SIG-M5 treated with dmso at 0.1 percent for 504 hours (cell line): ENCODE results near the gene EGLN3.
"Not testable (repeated sequence)": the region's sequence is repeated elsewhere in the genome, so short reads cannot be mapped to it uniquely, and the experiment has no call there.

Source experiments
- DNase-seq: peaks from one replicate; lab custom pipeline; 2025; ENCODE audit not compliant: unreplicated experiment; lab: John Stamatoyannopoulos, UW

The EGLN3 gene

GRCh38 chr14:33938131-33938949 is 12.5 kb downstream of the EGLN3 start:
- no peak for DNase-seq

DNA sequence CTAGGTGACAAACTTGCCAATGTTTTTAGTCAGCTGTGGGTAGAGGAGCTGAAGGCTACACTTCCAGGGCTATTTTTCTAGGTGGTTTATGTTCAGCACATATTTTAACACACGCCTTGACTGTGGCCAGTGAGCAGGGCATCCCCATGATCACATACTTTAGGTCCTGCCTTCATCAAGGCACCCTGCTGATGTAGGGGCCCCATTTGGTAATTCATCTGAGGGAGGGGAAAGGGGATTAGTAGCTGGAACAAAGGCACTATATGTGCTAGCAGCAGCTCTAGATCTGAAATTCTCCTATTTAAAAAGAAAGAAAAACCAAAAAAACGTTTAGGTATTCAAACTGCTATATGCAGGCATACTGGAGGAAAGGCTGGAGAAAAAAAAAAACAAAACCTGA is 14.5 kb downstream of the EGLN3 start:
- no peak for DNase-seq

DNA sequence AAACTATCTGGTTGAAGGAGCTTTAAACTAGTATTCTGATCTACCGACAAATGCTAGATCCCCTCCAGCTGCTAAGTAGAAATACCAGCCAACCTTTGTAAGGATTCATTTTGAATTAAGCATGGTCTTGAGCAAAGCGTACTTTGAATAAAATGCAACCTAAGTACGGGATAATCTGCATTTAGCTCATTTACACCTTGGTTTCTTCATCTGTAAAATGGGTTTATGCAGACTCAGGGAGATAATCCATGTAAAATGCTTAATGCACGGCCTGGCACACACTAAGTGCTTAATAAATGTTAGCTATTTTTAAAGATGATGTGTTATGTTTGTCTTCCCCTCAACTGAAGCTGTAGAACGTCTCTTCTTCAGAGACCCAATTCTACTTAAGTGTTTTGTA is 15.9 kb downstream of the EGLN3 start:
- DNase-seq: no peak

GRCh38 chr14:33934043-33934750 is 16.7 kb downstream of the EGLN3 start:
- no peak for DNase-seq

DNA sequence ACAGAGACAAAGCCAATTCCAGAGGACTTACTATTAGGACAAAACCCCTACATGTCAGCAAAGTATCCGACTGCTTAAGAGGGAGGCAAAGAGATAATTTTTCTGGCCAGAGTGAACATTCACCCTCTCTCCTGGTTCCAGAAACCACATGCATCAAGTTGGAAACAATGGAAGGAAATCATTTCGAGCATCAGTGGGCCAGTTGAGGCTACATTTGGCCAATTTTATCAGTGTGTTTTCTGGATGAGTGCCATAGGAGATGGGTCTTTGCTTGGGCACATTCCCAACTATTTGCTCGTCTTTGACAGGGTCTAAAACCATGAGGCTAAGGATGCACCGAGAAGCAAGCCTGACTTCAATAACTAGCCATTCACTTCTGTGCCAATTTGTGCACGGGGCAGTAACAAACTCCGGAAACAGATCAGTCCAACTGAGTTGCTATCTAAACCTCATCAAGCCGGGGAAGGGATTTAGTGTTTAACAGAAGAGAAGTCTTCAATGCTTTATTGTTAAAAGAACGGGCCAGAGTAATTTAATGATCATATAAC is 17.4 kb downstream of the EGLN3 start:
- DNase-seq: no peak

GRCh38 chr14:33932576-33933345 is 18.1 kb downstream of the EGLN3 start:
- DNase-seq: no peak

- DNase-seq: no peak
Measured at GRCh38 chr14:33932033-33932432, 18.8 kb downstream of the EGLN3 start.

DNA sequence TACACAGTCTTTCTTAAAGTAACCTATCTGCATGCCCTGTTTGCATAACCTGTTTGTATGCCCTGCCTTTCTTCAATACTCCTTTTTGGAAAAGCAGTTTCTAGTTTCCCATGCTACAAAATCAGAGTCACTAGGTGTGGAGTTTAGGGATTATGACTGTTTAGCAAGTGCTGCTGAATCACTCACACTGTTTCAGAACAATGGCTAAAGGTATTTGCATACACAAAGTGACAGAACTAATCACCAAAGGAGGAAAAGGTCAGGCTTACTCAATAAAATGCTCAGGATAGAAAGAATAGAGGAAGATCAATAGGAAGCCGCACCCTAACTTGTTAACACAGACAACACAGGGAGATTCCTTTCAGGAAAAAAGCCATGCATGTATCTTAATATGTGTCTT is 19.4 kb downstream of the EGLN3 start:
- DNase-seq: no peak

- no peak for DNase-seq
Measured at GRCh38 chr14:33930439-33930838, 20.4 kb downstream of the EGLN3 start.

DNA sequence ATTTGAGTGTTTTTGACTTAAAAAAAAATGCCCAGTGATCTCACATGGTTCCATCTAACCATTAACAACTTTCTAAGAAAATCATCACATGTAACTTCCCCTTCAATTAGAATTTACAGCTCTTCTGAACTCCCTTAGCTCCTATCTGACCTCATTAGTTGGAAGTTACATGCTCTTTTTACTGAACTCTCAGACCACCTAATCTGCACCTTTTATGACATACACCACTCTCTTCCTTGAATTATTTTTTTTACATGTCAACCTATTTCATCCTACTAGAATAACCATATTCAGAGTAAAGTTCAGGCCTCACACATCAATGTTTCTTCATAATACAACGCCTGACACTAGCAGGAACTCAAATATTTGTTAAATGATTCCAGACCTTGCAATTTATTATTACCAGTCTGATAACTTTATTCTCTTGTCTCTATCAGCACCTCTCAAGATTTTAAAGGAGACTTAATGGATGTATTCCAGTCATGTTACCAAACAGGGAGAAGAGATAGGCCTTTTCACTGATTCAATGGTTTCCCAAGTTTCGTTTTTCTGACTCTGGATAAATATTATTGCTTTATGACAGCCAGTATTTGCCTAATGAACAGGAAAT is 21.0 kb downstream of the EGLN3 start:
- DNase-seq: no peak

GRCh38 chr14:33928895-33929294 is 22.0 kb downstream of the EGLN3 start:
- no peak for DNase-seq

DNA sequence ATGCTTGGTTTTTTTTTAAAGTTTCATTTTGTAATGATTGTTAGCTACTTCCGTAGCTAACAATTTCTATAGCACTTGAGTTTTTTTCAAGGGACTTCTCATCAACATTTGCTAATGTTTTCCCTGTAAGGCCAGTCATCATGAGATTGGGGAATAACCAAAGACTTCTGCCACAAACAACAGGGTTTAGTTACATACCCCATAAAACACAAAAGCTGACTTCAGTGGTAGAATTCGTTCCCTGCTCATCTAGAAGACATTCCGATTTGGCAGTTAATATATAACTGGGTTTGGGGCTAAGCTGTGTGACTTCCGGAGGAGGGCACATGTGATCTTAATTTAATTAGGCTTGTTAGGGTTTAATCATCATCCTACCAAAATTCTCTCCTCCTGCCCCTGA is 22.9 kb downstream of the EGLN3 start:
- no peak for DNase-seq

- DNase-seq: not testable (repeated sequence)
Measured at GRCh38 chr14:33926967-33927366, 23.9 kb downstream of the EGLN3 start.

DNA sequence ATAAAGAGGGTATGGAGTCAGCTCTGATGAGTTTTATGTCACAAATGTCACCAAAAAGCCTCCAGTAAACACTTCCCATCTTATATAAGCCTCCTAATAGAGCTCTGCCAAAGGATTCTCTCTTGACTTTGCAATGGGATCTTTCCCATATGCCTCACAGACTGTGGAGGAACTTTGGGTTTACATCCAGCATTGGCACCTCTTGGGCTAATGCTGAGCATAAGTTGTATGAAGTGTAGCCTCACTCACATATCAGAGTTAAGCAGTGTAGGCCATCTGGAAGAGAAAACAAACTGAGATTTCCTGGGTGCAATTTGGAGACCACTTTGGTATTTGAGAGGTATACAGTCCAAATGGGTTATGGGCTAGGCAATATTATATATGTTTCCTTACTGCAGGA is 24.9 kb downstream of the EGLN3 start:
- DNase-seq: no peak

DNA sequence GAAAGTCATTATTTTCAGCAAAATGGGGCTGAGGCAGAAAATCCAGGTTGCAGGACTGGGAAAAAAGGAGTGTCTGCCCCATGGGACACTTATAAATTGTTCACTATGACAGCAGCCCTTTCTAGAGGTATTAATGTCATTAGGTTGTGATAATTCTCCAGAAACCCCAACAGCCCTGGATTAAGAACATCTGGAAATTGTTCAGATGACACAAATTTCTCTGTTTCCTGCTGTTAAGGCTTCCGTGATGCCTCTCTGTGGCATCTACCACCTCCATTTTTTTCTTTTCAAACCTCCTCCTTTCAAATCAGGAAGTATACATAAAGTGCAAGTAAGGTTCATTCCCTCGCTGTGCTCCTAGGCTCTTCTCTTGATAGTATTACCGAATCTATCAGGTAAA is 25.6 kb downstream of the EGLN3 start:
- DNase-seq: no peak

GRCh38 chr14:33924566-33925100 is 26.2 kb downstream of the EGLN3 start:
- no peak for DNase-seq

DNA sequence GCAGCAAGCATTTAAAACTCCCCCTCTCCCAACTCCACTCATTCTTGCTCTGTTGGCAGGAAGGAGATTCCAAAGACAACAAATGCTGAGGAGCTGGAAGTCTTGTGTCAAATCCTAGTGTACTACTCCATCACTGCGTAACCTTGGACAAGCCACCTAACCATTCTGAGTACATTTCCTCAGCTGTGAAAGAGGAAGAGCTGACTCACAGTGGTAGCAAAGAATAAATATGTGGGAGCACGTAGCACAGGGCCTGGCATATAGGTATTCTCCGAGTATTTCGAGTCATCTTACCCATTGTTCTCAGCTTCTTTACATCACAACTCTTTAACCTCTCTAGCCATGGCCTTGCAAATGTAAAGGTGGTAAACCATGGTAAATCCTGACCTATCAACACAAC is 28.7 kb downstream of the EGLN3 start:
- DNase-seq: no peak

DNA sequence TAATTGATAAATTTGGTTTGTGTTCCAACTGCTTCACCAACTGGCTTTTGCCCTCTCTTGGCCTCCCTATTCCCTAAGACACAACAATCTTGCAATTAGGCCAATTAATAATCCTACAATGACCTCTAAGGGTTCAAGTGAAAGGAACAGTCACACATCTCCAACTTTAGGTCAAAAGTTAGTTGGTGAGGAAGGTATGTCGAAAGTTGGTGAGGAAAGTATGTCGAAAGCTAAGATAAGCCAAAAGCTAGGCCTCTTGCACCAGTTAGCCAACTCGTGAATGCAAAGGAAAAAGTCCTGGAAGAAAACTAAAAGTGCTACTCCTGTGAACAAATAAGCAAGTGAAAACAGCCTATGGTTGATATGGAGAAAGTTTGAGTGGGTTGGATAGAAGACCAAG is 32.6 kb downstream of the EGLN3 start:
- peak; percentile 26 for DNase-seq

- no peak for DNase-seq
Measured at GRCh38 chr14:33917661-33918060, 33.2 kb downstream of the EGLN3 start.

GRCh38 chr14:33916663-33917565 is 34.0 kb downstream of the EGLN3 start:
- DNase-seq: no peak
